ENCODE data around the gene DAPK1. TPM values are rescaled to one million over a fixed set of nuclear protein-coding genes. Genes with fewer than 3 reads are reported as not detected.

The DAPK1 gene
- total and polyA plus RNA-seq, 2 experiments from 2014 or later, result 44.4 to 62.3 TPM

DNA sequence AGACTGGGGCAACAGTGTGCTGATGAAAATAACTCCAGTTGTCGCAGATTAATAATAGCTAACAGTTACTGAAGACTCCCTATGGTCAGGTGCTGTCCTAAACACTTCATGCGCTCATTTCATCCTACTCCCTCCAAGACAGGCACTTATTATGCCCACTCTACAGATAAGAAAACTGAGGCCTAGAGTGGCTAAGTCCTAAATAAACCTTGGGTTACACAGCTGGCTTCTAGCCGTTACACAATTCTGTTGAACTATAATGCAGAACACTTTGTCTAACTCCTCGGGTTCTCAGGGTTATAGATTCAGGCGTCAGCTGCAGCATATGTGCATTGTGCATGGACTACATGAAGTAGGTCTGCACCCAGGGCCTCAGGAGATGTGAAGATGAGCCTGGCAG lies 103.9 kb downstream of the DAPK1 start:
- no peaks in the 10 kb centered on the region for H4K20me1 ChIP-seq (ENCODE audit: insufficient read depth, poor library complexity, severe bottlenecking)
- DNase-seq (ENCODE audit: low spot score), result no peak
- H3K27me3 ChIP-seq, result no peaks in the 10 kb centered on the region
- H3K36me3 ChIP-seq (replicated peaks; ENCODE audit: insufficient read depth, low read depth), result no peaks in the 10 kb centered on the region
- no peak for TF ChIP-seq EZH2 (IDR thresholded peaks at IDR 0.05; ENCODE audit: borderline replicate concordance)
- no peak for TF ChIP-seq EZH2phosphoT487 (IDR thresholded peaks at IDR 0.05; ENCODE audit: low read depth, severe bottlenecking, unreplicated experiment)
- no peak for TF ChIP-seq CTCF (IDR thresholded peaks at IDR 0.05; ENCODE audit: poor library complexity)
- no peak overlapping the region for H3K27ac ChIP-seq
- peaks cover 42% of the 10 kb centered on the region for H3K79me2 ChIP-seq
- H3K9me2 ChIP-seq (replicated peaks; ENCODE audit: insufficient read depth), result no peaks in the 10 kb centered on the region
- H3K4me3 ChIP-seq, result no peak overlapping the region
- no peak overlapping the region for H2AFZ ChIP-seq
- no peaks in the 10 kb centered on the region for H3K9me3 ChIP-seq (ENCODE audit: low read depth)
- no peak overlapping the region for H3K4me2 ChIP-seq
- 76% methylated on average over 5 of the region's 5 CpGs for WGBS (ENCODE audit: low lambda C conversion rate, missing lambda C conversion rate)
- H3K4me1 ChIP-seq (ENCODE audit: insufficient read depth), result peaks cover 45% of the 10 kb centered on the region

GRCh38 chr9:87602933-87603643 lies 105.4 kb downstream of the DAPK1 start:
- no peaks in the 10 kb centered on the region for H3K9me2 ChIP-seq (replicated peaks; ENCODE audit: insufficient read depth)
- TF ChIP-seq CTCF (IDR thresholded peaks at IDR 0.05; ENCODE audit: poor library complexity) (no peak), EZH2 (IDR thresholded peaks at IDR 0.05; ENCODE audit: borderline replicate concordance) (no peak), EZH2phosphoT487 (IDR thresholded peaks at IDR 0.05; ENCODE audit: low read depth, severe bottlenecking, unreplicated experiment) (no peak)
- WGBS (ENCODE audit: low lambda C conversion rate, missing lambda C conversion rate), result 41% methylated on average over 9 of the region's 9 CpGs
- no peak overlapping the region for H2AFZ ChIP-seq
- H3K36me3 ChIP-seq (replicated peaks; ENCODE audit: insufficient read depth, low read depth), result no peaks in the 10 kb centered on the region
- no peaks in the 10 kb centered on the region for H3K9me3 ChIP-seq (ENCODE audit: low read depth)
- no peaks in the 10 kb centered on the region for H4K20me1 ChIP-seq (ENCODE audit: insufficient read depth, poor library complexity, severe bottlenecking)
- DNase-seq (ENCODE audit: low spot score), result no peak
- H3K4me2 ChIP-seq, result peak overlapping the region; percentile 5
- H3K4me3 ChIP-seq, result no peak overlapping the region
- peaks cover 39% of the 10 kb centered on the region for H3K4me1 ChIP-seq (ENCODE audit: insufficient read depth)
- H3K27me3 ChIP-seq, result no peaks in the 10 kb centered on the region
- peaks cover 37% of the 10 kb centered on the region for H3K79me2 ChIP-seq
- no peak overlapping the region for H3K27ac ChIP-seq

DNA sequence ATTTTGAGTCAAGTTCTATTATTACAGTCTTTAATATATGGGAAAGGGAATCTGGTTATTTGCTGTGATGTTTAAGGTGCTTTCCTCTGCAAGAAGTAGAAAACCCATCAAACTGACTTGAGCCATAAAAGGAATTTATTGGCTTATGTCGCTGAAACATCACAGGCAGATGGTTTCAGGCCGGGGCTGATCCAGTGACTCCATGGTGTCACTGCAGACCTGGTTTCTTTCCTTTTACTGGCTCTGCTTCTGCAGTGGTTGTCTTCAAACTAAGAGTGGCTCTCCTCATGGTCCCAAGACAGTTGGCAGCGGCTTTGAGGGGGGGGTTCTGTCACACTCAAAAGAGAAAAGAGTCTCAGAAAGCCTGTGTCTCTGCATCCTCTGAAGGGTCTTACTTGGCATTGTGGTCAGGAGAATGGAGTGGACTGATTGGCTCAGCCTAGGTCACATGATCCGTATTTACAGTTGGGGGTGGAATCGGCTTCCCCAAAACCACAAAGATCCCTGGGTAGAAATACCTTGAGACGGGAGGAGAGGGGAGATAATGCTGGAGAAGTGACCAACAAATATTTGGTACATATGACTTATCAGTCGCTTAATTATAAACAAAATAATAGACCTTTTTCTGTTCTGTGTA lies 106.3 kb downstream of the DAPK1 start:
- H3K27ac ChIP-seq, result no peak overlapping the region
- peaks cover 35% of the 10 kb centered on the region for H3K79me2 ChIP-seq
- H3K36me3 ChIP-seq (replicated peaks; ENCODE audit: insufficient read depth, low read depth), result no peaks in the 10 kb centered on the region
- H4K20me1 ChIP-seq (ENCODE audit: insufficient read depth, poor library complexity, severe bottlenecking), result no peaks in the 10 kb centered on the region
- H3K9me3 ChIP-seq (ENCODE audit: low read depth), result no peaks in the 10 kb centered on the region
- 85% methylated on average over 7 of the region's 7 CpGs for WGBS (ENCODE audit: low lambda C conversion rate, missing lambda C conversion rate)
- H3K27me3 ChIP-seq, result no peaks in the 10 kb centered on the region
- H2AFZ ChIP-seq, result no peak overlapping the region
- no peak overlapping the region for H3K4me3 ChIP-seq
- no peaks in the 10 kb centered on the region for H3K9me2 ChIP-seq (replicated peaks; ENCODE audit: insufficient read depth)
- no peak for DNase-seq (ENCODE audit: low spot score)
- no peak overlapping the region for H3K4me2 ChIP-seq
- peaks cover 30% of the 10 kb centered on the region for H3K4me1 ChIP-seq (ENCODE audit: insufficient read depth)
- TF ChIP-seq CTCF (IDR thresholded peaks at IDR 0.05; ENCODE audit: poor library complexity) (no peak), EZH2phosphoT487 (IDR thresholded peaks at IDR 0.05; ENCODE audit: low read depth, severe bottlenecking, unreplicated experiment) (no peak), EZH2 (IDR thresholded peaks at IDR 0.05; ENCODE audit: borderline replicate concordance) (no peak)
